Rectal smooth muscle tissue (tissue), 1 donor: Measurements from ENCODE around the gene GPRC5B.

Source experiments
- H3K27ac ChIP-seq: one replicate; pipeline ENCODE4 v1.7.0; 2013; ENCODE audit warnings: low read depth, low read length, inconsistent platforms
- H3K27me3 ChIP-seq: one replicate; pipeline ENCODE4 v1.7.0; 2013; ENCODE audit warnings: low read length; ENCODE audit not compliant: control insufficient read depth, insufficient read depth
- H3K36me3 ChIP-seq: one replicate; pipeline ENCODE4 v1.7.0; 2013; ENCODE audit warnings: low read length; ENCODE audit not compliant: control insufficient read depth, insufficient read depth
- H3K4me1 ChIP-seq: one replicate; pipeline ENCODE4 v1.7.0; 2013; ENCODE audit warnings: low read length; ENCODE audit not compliant: control insufficient read depth, insufficient read depth
- H3K4me3 ChIP-seq: one replicate; pipeline ENCODE4 v1.7.0; 2013; ENCODE audit warnings: low read length
- H3K9ac ChIP-seq: one replicate; pipeline ENCODE4 v1.7.0; 2013; ENCODE audit warnings: low read length

The GPRC5B gene

GRCh38 chr16:19860166-19861041 is 24.2 kb downstream of the GPRC5B start:
- Histone ChIP-seq H3K9ac (no peak overlapping the region), H3K4me1 (peaks cover 4% of the 10 kb centered on the region), H3K27ac (no peak overlapping the region), H3K36me3 (no peaks in the 10 kb centered on the region), H3K27me3 (no peaks in the 10 kb centered on the region), H3K4me3 (no peak overlapping the region)

GRCh38 chr16:19859603-19860002 is 25.0 kb downstream of the GPRC5B start:
- Histone ChIP-seq H3K27me3 (no peaks in the 10 kb centered on the region), H3K36me3 (no peaks in the 10 kb centered on the region), H3K4me1 (peaks cover 4% of the 10 kb centered on the region), H3K27ac (no peak overlapping the region), H3K4me3 (no peak overlapping the region), H3K9ac (no peak overlapping the region)

GRCh38 chr16:19859166-19859565 is 25.5 kb downstream of the GPRC5B start:
- no peaks in the 10 kb centered on the region for H3K36me3 ChIP-seq

GRCh38 chr16:19858340-19859018 is 26.2 kb downstream of the GPRC5B start:
- Histone ChIP-seq H3K27ac (no peak overlapping the region), H3K4me3 (no peak overlapping the region), H3K9ac (no peak overlapping the region), H3K27me3 (no peaks in the 10 kb centered on the region), H3K4me1 (peaks cover 4% of the 10 kb centered on the region), H3K36me3 (no peaks in the 10 kb centered on the region)

More at GRCh38 chr16:19859166-19859565, 25.5 kb downstream of the GPRC5B start:
- Histone ChIP-seq H3K9ac (no peak overlapping the region), H3K4me3 (no peak overlapping the region), H3K27ac (no peak overlapping the region), H3K27me3 (no peaks in the 10 kb centered on the region), H3K4me1 (peaks cover 4% of the 10 kb centered on the region)

GRCh38 chr16:19857593-19858339 is 26.9 kb downstream of the GPRC5B start:
- no peaks in the 10 kb centered on the region for H3K27me3 ChIP-seq
- no peak overlapping the region for H3K9ac ChIP-seq
- no peak overlapping the region for H3K4me3 ChIP-seq
- H3K27ac ChIP-seq = no peak overlapping the region
- H3K4me1 ChIP-seq = peaks cover 4% of the 10 kb centered on the region
- H3K36me3 ChIP-seq = no peaks in the 10 kb centered on the region

GRCh38 chr16:19856120-19856519 is 28.5 kb downstream of the GPRC5B start:
- H3K9ac ChIP-seq = no peak overlapping the region
- H3K36me3 ChIP-seq = no peaks in the 10 kb centered on the region
- peaks cover 4% of the 10 kb centered on the region for H3K4me1 ChIP-seq
- no peak overlapping the region for H3K4me3 ChIP-seq
- no peaks in the 10 kb centered on the region for H3K27me3 ChIP-seq
- no peak overlapping the region for H3K27ac ChIP-seq

GRCh38 chr16:19854543-19854876 is 30.1 kb downstream of the GPRC5B start:
- H3K27ac ChIP-seq = no peak overlapping the region
- H3K36me3 ChIP-seq = no peaks in the 10 kb centered on the region
- H3K27me3 ChIP-seq = no peaks in the 10 kb centered on the region
- H3K4me3 ChIP-seq = no peak overlapping the region
- no peaks in the 10 kb centered on the region for H3K4me1 ChIP-seq
- H3K9ac ChIP-seq = no peak overlapping the region

- no peaks in the 10 kb centered on the region for H3K4me1 ChIP-seq
- no peak overlapping the region for H3K9ac ChIP-seq
- no peak overlapping the region for H3K4me3 ChIP-seq
- H3K27ac ChIP-seq = no peak overlapping the region
- H3K27me3 ChIP-seq = no peaks in the 10 kb centered on the region
- H3K36me3 ChIP-seq = no peaks in the 10 kb centered on the region
Observed at GRCh38 chr16:19853742-19854542, 30.7 kb downstream of the GPRC5B start.

GRCh38 chr16:19853132-19853741 is 31.4 kb downstream of the GPRC5B start:
- Histone ChIP-seq H3K27me3 (no peaks in the 10 kb centered on the region), H3K4me3 (no peak overlapping the region), H3K36me3 (no peaks in the 10 kb centered on the region), H3K9ac (no peak overlapping the region), H3K4me1 (no peaks in the 10 kb centered on the region), H3K27ac (no peak overlapping the region)

GRCh38 chr16:19851476-19851875 is 33.2 kb downstream of the GPRC5B start:
- Histone ChIP-seq H3K36me3 (no peaks in the 10 kb centered on the region), H3K4me3 (no peak overlapping the region), H3K27me3 (no peaks in the 10 kb centered on the region), H3K4me1 (no peaks in the 10 kb centered on the region), H3K27ac (no peak overlapping the region), H3K9ac (no peak overlapping the region)

GRCh38 chr16:19850131-19850817 is 34.4 kb downstream of the GPRC5B start:
- H3K9ac ChIP-seq = no peak overlapping the region
- no peak overlapping the region for H3K27ac ChIP-seq
- no peak overlapping the region for H3K4me3 ChIP-seq
- H3K4me1 ChIP-seq = no peaks in the 10 kb centered on the region
- H3K27me3 ChIP-seq = no peaks in the 10 kb centered on the region
- H3K36me3 ChIP-seq = no peaks in the 10 kb centered on the region
